Measurements from ENCODE around the gene TMEM42. TPM values are rescaled to one million over a fixed set of nuclear protein-coding genes. Genes with fewer than 3 reads are reported as not detected.
"Not testable (repeated sequence)": the region's sequence is repeated elsewhere in the genome, so short reads cannot be mapped to it uniquely, and the experiment has no call there.

TMEM42 gene
- 10 to 100 TPM; 10.1 to 18.3 (median 13.8) TPM for total RNA-seq

DNA sequence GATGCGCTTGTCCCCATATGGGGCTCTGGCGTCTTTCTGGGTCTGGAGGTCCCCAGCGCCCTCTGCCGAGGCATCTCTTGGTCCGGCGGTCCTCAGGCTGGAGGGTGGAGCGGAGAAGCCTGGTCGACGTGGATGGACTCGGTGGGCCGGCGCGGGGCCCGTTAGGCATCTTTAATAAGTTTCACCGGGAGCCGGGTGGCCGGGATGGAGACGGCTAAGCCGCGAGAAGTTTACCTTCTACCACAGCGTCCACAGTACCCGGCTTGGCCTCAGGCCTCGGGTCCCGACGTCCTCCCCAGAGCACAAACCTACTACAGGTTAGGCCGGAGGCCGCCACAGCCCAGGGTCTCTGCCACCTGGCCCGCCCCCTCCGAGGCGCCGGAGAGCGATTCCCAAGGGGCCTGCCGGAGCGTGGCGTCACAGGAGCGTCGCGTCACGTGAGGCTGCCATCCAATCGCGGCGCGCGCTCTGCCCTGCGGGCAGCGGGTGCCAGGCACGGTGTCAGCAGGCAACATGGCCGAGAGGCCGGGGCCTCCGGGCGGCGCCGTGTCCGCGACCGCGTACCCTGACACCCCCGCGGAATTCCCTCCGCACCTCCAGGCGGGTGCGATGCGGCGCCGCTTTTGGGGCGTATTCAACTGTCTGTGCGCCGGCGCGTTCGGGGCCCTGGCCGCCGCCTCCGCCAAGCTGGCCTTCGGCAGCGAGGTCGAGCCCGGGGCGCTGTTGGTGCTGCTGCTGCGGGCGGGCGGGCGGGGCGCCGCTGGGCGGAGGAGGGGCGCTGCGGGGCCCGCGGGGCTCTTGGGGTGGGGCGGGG, at the start of gene TMEM42:
Gene TMEM42 (plus strand): TSS at position 501 of the 814 bp plus-strand sequence. CDS start 13 bp downstream, at position 514.
- intact Hi-C loops (cut with DNase I; ENCODE audit: low total_unique reads), result no loop called here
- H3K4me3 ChIP-seq (ENCODE audit: low read depth, poor library complexity, severe bottlenecking), result peak within 1 kb of the TSS; percentile 41
- peak; percentile 80 to 97 for DNase-seq (ENCODE audit: low spot score in 2 of 2)
- TF ChIP-seq, protein P1, sequence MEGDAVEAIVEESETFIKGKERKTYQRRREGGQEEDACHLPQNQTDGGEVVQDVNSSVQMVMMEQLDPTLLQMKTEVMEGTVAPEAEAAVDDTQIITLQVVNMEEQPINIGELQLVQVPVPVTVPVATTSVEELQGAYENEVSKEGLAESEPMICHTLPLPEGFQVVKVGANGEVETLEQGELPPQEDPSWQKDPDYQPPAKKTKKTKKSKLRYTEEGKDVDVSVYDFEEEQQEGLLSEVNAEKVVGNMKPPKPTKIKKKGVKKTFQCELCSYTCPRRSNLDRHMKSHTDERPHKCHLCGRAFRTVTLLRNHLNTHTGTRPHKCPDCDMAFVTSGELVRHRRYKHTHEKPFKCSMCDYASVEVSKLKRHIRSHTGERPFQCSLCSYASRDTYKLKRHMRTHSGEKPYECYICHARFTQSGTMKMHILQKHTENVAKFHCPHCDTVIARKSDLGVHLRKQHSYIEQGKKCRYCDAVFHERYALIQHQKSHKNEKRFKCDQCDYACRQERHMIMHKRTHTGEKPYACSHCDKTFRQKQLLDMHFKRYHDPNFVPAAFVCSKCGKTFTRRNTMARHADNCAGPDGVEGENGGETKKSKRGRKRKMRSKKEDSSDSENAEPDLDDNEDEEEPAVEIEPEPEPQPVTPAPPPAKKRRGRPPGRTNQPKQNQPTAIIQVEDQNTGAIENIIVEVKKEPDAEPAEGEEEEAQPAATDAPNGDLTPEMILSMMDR (IDR thresholded peaks at IDR 0.05), result no peak
- TF ChIP-seq POLR2A (IDR thresholded peaks at IDR 0.05), result no peak
- WGBS, 2 donors, result 3 to 11% methylated on average over 10 to 39 of the region's 91 CpGs

DNA sequence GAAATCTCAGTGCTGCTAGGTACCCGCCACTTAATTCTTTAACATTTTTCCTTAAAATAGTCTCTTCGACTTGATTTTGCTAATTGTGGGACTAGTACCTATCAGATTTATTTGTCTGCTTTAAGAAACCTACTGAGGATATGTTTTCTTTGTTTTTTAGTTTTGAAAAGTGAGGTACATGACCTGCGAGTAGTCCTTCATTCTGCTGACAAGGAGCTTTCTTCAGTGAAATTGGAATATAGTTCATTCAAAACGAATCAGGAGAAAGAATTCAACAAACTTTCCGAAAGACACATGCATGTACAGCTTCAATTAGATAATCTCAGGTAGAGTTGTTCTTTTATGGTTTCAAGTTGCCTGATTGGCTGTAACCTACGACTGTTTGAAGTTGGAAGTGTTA, 47.0 kb upstream of the TMEM42 start:
- WGBS, 2 donors, result 82 to 91% methylated on average over 6 of the region's 6 CpGs
- DNase-seq (ENCODE audit: low spot score in 2 of 2), result no peak
- no peak overlapping the region for H3K4me3 ChIP-seq (ENCODE audit: low read depth, poor library complexity, severe bottlenecking)
- intact Hi-C loops (cut with DNase I; ENCODE audit: low total_unique reads), result no loop called here
- no peak for TF ChIP-seq POLR2A (IDR thresholded peaks at IDR 0.05)
- TF ChIP-seq, protein P1 (IDR thresholded peaks at IDR 0.05), result no peak

DNA sequence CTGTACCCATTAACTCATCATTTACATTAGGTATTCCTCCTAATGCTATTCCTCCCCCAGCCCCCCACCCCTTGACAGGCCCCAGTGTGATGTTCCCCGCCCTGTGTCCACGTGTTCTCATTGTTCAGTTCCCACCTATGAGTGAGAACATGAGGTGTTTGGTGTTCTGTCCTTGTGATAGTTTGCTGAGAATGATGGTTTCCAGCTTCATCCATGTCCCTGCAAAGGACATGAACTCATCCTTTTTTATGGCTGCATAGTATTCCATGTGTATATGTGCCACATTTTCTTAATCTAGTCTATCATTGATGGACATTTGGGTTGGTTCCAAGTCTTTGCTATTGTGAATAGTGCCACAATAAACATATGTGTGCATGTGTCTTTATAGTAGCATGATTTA, 45.4 kb upstream of the TMEM42 start:
- WGBS, 2 donors, result 98 to 100% methylated on average over 2 of the region's 2 CpGs
- DNase-seq (ENCODE audit: low spot score in 2 of 2); H3K4me3 ChIP-seq (ENCODE audit: low read depth, poor library complexity, severe bottlenecking); intact Hi-C loops (cut with DNase I; ENCODE audit: low total_unique reads): not testable (repeated sequence)

DNA sequence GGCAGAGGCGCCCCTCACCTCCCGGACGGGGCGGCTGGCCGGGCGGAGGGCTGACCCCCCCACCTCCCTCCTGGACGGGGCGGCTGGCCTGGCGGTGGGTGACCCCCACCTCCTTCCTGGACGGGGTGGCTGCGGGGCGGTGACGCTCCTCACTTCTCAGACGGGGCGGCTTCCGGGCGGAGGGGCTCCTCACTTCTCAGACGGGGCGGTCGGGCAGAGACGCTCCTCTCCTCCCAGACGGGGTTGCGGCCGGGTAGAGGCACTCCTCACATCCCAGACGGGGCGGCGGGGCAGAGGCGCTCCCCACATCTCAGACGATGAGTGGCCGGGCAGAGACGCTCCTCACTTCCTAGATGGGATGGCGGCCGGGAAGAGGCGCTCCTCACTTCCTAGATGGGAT, 40.5 kb upstream of the TMEM42 start:
- H3K4me3 ChIP-seq (ENCODE audit: low read depth, poor library complexity, severe bottlenecking); DNase-seq (ENCODE audit: low spot score in 2 of 2); intact Hi-C loops (cut with DNase I; ENCODE audit: low total_unique reads): not testable (repeated sequence)
- 97 to 98% methylated on average over 7 to 29 of the region's 34 CpGs for WGBS, 2 donors

DNA sequence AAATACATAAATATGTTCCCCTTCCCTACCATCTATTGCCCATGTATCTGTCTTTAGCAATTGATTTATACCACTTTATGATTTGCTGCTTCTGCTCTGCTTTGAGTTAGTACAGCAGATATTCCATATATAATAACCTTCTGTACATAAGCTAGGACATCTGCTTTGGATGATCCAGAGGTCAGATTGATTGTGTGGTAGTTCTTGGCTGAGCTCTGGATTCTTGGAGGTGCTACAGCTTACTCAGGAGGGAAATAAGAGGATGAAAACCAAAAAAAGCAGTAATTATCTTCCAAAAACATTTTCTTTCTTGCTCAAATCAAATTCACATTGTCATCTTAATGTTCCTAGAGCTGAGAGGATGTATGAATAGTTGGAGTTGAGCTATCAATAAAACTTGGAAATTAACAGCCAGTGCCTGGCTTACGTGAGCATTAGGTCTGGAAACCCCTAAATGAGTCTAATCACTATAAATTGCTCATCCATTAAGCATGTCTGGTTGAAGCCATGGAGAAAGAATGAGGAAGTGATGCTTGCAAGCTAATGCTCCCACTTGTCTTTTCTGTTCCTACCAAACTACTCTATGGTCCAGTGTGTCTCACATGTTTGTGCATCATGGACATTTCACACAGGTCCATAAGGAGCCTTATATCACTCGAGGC, 36.3 kb upstream of the TMEM42 start:
- intact Hi-C loops (cut with DNase I; ENCODE audit: low total_unique reads), result no loop called here
- TF ChIP-seq POLR2A (IDR thresholded peaks at IDR 0.05), result no peak
- TF ChIP-seq, protein P1 (IDR thresholded peaks at IDR 0.05), result no peak
- 94% methylated on average over 2 of the region's 2 CpGs for WGBS, 2 donors
- no peak overlapping the region for H3K4me3 ChIP-seq (ENCODE audit: low read depth, poor library complexity, severe bottlenecking)
- no peak for DNase-seq (ENCODE audit: low spot score in 2 of 2)

DNA sequence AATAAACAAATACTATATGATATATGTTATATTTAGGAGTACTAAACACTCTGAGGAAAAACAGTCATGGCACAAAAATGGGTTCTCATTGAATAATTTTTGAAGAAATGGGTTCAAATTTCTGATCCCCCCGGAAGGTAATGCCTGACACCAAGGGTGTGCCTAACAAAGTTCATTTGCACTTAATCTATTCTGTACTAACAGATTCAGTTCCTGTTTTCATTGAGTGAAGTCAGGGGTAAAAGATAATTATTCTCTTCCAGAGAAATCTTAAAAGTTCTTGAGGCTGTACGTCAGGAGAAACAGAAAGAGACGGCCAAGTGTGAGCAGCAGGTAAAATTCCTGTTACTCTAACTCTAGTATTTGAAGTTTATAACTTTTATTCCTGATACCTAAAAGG, 34.5 kb upstream of the TMEM42 start:
- no peak overlapping the region for H3K4me3 ChIP-seq (ENCODE audit: low read depth, poor library complexity, severe bottlenecking)
- 90 to 93% methylated on average over 3 of the region's 3 CpGs for WGBS, 2 donors

More for the DNA sequence above, 34.5 kb upstream of the TMEM42 start:
- no peak for TF ChIP-seq POLR2A (IDR thresholded peaks at IDR 0.05)
- TF ChIP-seq, protein P1 (IDR thresholded peaks at IDR 0.05), result no peak
- intact Hi-C loops (cut with DNase I; ENCODE audit: low total_unique reads), result no loop called here
- no peak for DNase-seq (ENCODE audit: low spot score in 2 of 2)

Data from lower leg skin (tissue), 4 donors.